Stimulated activated CD8-positive, alpha-beta memory T cell treated with anti-CD3 and anti-CD28 coated beads, Interleukin-12 subunit alpha, Interleukin-12 subunit beta, amount 100 ng/mL, for 1 hour (primary cell): ENCODE results near the gene DCAF12.
"Not testable (repeated sequence)": the region's sequence is repeated elsewhere in the genome, so short reads cannot be mapped to it uniquely, and the experiment has no call there.

Experiments
- DNase-seq: peaks from one replicate; pipeline ENCODE4 v3.0.0-alpha.2; 2020; ENCODE audit warnings: low read depth

Gene DCAF12

DNA sequence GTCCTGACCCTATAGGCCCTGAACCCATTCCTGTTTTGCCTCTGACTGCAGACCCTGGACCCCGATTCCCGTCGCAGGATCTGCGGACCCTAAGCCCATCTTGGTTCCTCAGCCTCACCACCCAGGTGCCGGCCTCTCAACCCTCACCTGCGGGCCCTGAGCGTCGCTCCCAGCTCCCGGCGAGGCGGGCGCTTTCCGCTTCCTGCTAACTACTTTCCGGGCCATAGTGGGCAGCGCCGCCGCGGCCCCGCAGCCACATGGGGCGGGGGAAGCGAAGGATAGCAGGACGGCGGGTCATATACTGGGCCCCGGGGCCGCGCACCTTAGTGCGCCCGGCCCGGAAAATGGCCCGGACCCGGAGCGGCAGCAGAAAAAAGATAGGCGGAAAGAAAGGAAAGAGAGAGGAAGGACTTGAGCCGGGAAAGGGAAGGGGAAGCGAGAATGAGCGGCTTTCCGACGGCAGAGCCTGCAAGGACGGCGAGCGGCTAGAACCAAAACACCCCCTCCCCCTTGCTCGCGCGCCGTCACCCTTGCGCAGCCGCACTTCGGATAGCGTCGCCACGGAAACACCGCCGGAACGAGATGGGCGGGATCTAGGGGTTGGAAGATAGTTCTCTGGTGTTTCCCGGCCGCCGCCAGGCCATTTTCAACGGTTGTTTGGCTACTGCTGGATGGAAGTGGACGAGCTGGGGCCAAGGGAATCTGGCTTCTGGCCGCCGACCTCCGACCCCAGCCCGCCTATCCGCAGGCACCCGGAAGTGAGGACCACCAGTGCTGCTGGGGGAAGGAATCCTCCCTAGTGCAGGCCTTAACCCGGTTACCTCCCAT lies at the start of gene DCAF12:
DCAF12 (minus strand) TSS at position 492 of the 828 bp plus-strand sequence; CDS start at position 225, 267 bp downstream.
- peak; percentile 84 for DNase-seq

GRCh38 chr9:34176089-34176488 lies 49.6 kb upstream of the DCAF12 start:
- DNase-seq, result no peak

- no peak for DNase-seq
Observed at GRCh38 chr9:34171753-34172535, 45.4 kb upstream of the DCAF12 start.

GRCh38 chr9:34170237-34170991 lies 43.9 kb upstream of the DCAF12 start:
- no peak for DNase-seq

GRCh38 chr9:34169125-34169524 lies 42.6 kb upstream of the DCAF12 start:
- DNase-seq, result no peak

DNA sequence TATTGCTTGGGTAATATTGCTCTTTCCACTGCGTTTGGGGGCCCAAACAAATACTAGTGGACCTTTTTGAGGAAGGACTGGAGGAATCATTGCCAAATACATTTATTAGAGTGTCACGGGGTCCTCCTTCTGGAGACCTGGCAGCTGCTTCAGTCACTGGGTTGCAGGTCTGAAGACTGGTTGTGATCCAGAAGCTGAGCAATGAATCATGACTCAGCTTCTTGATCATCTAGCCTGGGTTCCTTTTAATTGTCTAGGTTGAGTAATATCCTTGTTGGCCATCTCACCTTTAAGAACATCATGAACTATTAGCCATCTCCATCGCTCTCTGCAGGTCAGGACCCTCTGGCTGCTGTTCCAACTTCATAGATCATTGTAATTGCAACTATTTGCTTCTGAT lies 36.9 kb upstream of the DCAF12 start:
- no peak for DNase-seq

DNA sequence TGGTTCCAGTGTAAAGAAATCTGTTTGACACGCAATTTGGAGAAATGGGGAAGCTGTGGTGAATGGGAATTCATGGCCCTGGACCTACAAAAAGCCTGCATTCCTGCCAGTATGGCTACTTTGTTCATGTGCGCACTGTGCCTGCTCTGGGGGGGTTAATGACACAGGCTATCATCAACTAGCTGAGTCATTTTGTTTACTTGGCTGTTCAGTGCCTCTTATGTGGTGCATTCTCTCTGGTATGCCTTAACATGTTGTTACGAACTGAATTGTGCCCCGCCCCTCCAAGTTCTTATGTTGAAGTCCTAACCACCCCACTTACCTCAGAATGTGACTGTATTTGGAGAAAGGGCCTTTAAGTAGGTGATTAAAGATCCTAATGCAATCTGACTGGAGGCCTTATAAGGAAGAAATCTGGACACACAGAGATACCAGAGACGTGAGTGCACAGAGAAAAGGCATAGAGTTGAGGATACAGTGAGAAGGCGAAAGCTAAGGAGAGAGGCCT lies 31.9 kb upstream of the DCAF12 start:
- DNase-seq, result no peak

GRCh38 chr9:34157898-34158297 lies 31.4 kb upstream of the DCAF12 start:
- DNase-seq, result no peak

DNA sequence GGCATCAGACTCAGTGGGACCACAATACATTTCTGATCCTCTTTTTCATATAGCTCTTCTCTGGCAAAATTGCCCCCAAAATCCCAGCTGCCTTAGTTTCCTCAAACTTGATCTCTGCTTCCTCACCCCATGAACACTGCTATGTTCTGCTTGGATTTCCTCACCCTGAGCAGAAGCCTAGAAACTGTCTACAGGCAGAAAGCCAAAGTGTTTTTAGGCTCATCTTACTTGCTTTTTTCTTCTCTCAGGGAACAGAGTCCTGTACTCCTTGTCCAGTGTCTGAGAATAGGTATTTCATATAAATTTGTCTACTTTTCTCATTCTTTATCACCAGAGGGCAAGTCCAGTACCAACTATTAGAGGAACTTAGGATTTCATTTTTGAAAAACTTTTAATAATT lies 30.8 kb upstream of the DCAF12 start:
- DNase-seq, result no peak

DNA sequence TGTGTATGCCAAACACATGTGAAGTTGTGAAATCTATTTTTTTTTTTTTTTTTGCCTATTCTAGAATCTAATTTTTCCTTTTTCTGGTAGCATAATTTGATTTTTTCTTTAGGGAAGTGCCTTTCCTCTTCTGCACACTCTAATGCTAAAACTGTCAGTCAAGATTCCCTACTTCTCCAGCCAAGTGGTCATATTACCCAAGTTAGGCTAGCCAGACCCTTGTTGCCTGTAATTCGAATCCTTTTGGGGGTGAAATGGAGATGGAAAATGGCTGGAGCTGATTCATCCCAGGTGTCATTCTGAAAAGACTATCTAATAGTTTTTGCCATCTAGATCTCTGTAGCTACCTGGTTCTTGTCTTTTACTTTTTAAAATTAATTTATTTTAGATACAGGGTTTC lies 27.6 kb upstream of the DCAF12 start:
- DNase-seq, result no peak

DNA sequence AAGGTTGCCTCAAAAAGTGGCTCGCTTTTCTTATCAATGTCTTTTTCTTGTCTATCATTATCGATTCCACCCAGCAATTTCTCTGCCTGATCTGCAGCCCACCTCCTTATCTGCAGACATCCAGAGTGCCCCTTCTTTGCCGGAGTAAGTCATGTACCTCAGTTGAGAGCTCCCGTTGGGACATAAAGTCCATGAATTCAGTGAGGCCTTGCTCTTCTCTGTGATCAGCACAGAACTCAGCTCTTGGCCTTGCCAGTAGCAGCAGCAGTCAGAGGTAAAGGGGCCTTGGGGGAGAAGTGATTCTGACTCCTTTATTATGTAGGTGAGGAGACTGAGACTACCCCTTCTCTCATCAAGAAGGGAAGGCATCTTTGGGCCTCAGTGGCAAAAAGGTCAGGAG lies 24.9 kb upstream of the DCAF12 start:
- DNase-seq, result no peak

DNA sequence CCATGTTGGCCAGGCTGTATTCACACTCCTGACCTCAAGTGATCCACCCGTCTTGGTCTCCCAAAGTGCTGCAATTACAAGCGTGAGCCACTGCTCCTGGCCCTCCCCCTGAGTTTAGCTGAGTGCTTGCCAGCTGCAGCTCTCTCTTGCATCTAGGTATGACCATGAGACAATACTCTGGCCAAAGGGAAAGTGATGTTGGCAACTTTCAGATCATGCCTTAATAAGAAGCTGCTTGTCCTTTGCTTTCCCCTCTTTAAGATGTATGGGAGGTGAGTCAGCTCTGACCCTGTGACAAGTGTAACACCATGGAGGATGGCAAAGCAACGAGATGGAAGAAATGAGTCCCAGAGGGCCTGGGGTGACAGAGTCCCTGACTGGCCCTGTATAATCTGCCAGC lies 18.7 kb upstream of the DCAF12 start:
- DNase-seq, result no peak

DNA sequence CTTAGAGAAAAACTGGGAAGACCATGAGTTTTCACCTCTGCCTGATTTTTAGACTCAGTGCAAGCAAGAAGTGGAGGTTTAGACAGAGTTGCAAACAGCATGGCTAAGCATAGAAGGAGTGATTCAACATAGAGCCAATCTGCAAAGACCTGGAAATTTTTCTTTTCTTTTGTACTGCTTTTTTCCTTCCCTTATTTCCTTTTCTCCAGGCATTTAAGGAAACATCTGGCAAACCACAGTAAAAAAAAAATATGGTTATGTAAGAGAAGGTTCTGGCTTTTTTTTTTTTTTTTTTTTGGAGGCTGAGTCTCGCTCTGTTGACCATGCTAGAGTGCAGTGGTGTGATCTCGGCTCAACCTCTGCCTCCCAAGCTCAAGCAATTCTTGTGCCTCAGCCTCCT lies 16.6 kb upstream of the DCAF12 start:
- no peak for DNase-seq

GRCh38 chr9:34140853-34141252 lies 14.4 kb upstream of the DCAF12 start:
- no peak for DNase-seq

- DNase-seq, result no peak
Observed at GRCh38 chr9:34139477-34140146, 13.1 kb upstream of the DCAF12 start.

GRCh38 chr9:34138644-34139043 lies 12.1 kb upstream of the DCAF12 start:
- not testable (repeated sequence) for DNase-seq

DNA sequence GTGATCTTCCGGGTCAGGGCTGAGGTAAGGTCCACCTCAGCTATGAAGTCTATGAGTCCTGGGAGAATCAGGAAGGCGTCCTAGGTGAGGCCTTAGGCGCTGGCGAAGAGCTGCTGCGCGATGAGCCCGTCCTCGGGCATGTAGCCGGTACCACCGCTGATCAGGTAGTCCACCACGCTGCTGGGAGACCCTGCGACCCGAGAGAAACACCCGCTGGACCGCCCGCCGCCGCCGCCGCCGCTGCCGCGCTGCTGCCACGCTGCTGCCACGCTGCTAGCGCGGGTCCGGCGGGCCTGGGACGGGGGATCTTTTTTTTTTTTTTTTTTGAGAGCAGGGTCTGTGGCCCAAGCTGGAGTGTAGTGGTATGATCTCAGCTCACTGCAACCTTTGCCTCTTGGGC lies 8.0 kb upstream of the DCAF12 start:
- no peak for DNase-seq

DNA sequence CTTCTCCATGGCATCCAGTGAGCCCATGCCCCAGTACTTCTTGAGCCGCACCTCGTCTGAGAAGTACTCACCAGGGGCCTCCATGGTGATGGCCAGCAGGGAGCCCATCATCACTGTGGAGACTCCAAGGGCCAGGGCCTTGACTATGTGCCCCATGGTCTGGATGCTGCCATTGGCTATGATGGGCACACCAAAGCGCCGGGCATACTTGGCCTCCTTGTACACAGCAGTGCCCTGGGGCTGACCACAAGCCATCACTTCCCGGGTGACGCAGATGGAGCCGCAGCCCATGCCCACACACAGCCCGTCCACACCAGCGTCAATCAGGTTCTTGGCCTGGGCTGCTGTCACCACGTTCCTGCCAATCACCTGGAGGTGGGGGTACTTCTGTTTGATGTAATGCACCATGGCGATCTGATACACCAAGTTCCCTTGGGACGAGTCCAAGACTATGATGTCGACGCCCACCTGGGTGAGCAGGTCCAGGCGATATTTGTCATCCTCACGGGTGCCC lies 7.0 kb upstream of the DCAF12 start:
- DNase-seq, result no peak

DNA sequence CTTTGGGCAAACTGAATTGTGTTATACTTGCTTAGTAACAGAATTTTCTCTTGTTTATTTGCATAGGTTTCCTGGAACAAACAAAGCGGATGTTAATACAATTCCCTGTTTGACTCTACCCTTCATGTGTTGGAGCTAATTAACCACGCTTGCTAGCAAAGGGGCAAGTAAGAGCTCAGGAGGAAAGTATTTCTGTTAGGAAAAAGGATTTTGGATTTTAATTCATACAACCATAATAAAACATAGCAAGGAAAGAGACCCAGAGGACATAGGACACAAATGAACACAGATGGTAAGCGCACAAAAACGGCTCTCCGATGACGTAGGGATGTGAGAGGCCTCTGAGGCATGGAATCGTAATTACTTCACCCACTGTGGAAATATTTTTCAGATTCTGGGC lies 5.1 kb upstream of the DCAF12 start:
- no peak for DNase-seq

- DNase-seq, result no peak
Observed at GRCh38 chr9:34127035-34127948, 794 bp upstream of the DCAF12 start.
